Endometrium (tissue), 2 donors: ENCODE data around the gene PON3.
"Not testable (repeated sequence)": the region's sequence is repeated elsewhere in the genome, so short reads cannot be mapped to it uniquely, and the experiment has no call there.

Experiments
- FAIRE-seq: peaks from 2 replicates; lab custom pipeline; 2012; peaks lifted over from hg19 to GRCh38; lab: Jason Lieb, UNC
- donor health status: control.
- donor health status: control.

PON3 gene

DNA sequence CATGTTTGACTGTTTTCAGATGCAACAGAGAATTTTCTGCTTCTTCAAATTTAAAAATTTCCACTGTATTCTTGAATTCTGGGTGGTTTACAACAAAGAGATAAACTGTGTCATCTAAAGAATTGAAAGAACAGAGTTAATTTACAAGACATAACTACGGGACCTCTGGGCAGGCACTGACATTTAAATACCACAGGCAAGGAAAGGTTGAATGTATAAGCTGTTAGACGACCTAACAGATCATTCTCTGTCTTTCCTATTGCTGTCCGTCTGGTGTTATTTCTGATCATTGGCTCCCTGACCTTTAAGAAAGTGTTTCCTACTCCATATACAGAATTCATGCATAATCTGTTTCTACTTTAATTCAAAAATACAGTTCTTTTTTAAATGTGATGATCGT, 15.5 kb upstream of the PON3 start:
- no peak for FAIRE-seq

DNA sequence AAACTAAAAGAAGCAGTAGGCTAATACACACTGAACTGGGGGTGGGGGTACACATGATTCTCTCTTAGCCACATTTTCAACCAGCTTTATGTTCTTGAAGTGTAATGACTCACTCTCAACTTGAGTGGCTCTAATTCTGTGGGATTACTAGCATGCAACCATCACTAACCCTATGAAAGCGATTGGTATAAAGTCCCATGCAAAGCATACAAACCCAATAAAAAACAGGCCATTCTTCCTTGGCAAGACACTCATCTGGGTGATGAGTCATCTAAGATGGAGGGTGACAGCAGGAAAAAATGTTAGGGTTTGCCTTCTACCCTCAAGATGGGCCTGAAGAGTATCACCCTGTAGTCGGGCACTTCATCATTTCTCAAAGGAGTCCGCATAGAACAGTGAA, 14.9 kb upstream of the PON3 start:
- no peak for FAIRE-seq

DNA sequence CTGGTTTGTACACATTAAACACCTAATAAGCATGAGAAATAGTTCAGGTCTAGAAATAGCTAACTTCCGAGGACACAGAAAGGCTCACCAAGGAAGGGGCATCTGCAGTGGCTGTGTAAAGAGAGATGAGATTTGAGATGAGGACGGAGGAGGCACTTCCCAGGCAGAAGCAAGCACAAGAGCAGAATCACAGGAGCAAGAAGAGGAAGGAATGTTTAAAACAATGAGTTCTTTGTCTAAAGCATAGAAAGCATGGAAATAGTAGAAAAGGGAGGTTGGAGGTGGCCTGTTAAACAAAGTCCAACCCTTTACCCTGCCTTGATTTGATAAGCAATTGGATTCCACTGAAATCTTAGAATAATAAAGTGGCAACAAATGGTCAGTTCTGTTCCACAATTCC, 11.6 kb upstream of the PON3 start:
- no peak for FAIRE-seq

DNA sequence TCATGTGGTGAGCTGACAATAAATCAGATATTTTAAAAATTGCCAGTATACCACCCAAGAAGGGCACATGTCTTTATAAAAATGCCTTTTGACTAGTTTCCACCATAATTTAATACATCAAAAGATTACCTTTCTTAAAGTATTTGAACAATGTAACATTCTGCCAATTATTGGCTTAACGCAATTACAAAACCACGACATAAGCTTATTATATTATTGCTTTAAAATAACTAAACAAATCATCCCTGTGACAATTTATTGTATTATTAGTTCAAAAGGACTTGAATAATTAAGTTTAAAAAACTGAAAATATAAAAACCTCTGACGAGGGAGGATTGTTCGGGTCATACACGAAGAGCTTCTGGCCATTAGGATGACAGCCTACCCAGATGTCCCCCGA, 9.6 kb upstream of the PON3 start:
- no peak for FAIRE-seq

DNA sequence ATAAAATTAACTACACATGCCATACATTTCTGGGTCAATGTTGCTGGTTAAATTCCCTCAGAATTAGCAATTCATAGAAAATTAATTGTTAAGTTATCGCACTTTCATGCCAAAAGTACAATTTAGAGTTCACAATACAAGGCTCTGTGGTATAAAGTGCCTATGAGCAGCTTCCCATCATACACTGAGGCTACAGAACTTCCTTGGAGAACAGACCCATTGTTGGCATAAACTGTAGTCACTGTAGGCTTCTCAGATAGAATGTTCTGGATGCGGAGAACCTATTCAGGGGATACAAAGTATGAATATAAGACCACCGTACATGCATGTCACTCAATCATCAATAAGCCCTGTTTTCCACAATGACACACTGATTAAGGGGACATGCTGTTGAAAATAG, 9.0 kb upstream of the PON3 start:
- FAIRE-seq, result no peak

DNA sequence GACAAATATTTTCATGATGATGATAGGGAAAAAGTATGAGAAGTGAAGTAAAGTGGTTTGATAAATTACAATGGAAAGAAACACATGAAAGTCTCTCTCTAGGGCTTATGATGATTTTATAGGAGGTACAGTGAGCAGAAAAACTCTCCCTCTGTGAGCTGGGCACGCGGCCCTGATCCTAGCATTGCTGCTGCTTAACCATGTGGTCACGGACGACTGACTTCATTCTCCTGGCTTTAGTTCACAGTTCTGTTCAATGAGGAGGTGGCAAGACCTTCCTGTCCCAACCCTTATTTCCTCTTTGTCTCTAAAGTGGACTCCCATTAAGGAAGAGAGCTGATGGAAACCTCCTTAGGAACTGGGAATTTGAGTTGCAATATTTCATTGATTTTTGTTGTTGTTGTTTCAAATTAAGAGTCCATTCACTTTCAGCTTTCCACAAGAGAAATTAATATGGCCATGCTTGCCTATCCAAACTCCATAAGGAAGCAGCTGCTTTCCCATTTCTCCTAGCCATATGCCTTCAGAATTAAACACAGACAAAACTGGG, 8.2 kb upstream of the PON3 start:
- no peak for FAIRE-seq

DNA sequence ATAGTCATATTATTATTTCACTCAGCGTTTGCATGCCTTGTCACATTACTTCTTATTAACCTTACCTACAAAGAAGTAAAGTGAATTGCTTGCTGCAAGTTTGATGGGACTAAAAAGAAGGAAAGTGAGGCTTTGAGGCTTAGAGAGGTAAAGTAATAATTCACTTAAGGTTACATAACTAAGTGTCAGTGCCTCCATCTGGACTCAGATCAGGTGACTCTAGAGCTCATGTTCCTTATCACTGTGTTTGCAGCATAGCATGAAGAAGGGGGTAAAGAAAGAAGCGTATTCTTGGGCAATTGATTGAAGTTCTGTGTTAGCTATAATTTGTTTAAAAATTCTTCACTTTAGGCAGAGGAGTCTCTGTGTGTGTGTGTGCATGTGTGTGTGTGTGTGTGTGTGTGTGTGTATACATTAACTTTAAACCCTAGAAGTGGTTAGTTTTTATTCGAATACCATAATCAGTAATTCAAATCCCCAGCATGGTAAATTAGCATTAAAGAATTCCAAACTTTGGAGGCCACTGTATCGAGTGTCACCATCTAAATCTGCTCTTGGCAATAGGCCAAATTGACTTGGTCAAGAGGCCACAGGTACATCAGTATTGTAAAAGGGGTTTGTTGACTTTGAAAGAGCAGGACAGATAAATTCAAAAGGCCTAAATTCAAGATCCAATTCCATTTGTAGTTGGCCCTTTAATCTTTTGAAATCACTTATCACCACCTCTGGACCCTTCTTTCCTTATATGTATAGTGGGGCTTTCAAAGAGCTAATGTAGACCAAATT, 2.2 kb upstream of the PON3 start:
- FAIRE-seq, result no peak

DNA sequence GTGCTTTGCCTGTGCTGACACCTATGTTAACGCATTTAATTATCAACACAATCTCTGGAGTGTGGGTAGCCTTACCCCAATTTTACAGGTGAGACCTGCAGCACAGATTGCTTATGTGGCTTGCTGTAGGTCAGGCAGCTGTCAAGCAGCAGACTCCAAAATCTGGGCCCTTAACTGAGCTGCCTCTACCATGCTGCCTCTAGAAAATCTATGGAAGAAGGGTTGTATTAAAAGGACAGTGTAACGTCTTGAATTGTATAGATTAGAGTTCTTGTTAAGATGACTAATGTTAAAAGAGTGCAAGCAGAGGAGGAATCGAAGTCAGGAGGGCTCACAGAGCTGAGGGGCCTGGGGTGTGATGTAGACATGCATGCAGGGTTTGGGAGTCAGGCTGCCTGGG, 1.2 kb upstream of the PON3 start:
- FAIRE-seq, result no peak

DNA sequence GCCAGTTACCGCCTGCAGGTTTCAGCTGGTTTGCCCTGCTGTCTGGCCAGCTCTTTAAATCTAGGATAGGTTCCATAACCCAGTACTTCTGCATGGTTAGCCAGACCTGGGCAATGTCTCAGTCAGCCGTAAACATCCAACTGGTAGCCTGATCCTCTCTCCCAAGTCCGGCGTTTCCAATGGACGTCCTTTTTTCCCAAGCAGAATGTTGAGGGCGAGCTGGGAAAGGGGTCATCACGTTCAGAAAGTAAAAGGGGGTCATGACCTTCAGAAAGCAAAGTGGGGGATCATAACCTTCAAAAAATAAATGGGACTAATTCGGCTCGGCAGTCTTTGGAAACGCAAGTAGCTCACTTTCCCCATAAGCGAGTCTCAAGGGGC, 430 bp downstream of the PON3 start:
- FAIRE-seq, result no peak

DNA sequence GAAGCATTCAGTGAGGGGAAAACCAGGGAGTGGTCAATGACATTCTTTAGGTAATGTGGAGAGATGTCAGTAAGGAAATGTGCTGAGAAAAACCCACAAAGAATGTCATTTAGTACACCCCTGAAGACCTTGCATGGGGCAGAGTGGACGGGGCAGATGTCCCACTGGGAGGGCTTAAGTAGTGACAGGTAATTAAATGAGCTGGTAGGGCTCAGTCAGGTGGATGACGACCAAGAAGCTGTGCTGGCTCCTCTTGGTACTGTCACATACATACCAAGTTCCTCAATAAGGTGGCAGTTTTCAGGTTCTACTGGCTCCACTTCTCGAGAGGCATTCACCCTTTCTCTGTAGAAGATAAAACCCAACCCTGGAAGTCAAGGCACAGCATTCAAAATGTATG, 1.8 kb downstream of the PON3 start:
- FAIRE-seq, result no peak

DNA sequence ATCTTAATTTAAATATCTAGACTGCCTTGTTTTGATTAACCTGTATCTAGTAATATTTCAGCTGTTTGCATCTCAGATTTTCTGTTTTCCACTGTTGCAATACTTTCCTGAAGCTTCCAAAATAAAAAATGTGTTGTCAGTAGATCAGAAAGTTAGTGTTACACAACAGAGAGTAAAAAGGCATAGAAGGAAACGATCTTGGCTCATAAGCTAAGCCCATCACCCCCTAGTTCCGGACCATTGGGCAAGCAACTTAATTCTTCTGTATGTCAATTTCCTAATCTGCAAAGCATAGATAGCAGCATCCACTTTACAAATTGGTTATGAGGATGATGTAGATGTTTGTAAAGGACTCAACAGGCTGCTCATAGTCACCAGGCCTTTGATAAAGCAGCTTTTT, 4.4 kb downstream of the PON3 start:
- FAIRE-seq, result no peak

DNA sequence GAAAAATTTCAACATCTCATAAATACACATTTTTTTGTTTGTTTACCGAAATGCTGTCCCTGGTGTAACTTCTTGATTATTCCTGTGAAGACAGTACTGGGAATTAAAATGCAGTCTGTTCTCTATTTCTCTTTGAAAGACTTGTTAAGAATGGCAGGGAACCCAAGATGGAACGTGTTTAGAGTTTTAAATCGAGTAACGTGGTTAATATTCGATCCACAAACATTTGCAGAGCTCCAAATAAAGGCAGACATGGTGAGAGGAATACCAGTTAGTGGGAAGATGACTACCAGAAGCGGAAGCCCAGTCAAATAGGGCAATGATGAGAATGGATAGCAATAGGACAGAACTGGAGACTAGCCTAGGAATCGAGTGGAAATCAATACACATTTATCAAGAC, 6.7 kb downstream of the PON3 start:
- FAIRE-seq, result no peak

DNA sequence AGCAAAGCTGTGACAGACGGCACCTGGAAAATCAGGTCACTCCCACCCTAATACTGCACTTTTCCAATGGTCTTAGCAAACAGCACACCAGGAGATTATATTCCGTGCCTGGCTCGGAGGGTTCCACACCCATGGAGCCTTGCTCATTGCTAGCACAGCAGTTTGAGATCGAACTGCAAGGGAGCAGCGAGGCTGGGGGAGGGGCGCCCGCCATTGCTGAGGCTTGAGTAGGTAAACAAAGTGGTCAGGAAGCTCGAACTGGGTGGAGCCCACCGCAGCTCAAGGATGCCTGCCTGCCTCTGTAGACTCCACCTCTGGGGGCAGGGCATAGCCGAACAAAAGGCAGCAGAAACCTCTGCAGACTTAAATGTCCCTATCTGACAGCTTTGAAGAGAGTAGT, 16.7 kb downstream of the PON3 start:
- not testable (repeated sequence) for FAIRE-seq

DNA sequence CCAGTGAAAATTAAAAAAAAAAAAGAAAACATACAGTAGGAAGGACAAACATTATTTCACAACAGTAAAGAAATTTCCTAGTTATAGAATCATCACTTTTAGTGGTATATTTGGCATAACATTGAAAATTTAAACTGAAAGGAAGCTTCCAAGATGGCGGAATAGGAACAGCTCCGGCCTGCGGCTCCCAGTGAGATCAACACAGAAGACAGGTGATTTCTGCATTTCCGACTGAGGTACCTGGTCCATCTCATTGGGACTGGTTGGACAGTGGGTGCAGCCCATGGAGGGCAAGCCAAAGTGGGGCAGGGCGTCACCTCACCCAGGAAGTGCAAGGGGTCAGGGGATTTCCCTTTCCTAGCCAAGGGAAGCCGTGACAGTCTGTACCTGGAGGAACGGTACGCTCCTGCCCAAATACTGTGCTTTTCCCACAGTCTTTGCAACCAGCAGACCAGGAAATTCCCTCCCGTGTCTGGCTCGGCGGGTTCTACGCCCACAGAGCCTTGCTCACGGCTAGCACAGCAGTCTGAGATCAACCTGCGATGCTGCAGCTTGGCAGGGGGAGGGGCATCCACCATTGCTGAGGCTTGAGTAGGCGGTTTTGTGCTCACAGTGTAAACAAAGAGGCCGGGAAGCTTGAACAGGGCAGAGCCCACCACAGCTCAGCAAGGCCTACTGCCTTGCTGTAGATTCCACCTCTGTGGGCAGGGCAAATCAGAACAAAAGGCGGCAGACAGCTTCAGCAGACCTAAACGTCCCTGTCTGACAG, 19.4 kb downstream of the PON3 start:
- no peak for FAIRE-seq

DNA sequence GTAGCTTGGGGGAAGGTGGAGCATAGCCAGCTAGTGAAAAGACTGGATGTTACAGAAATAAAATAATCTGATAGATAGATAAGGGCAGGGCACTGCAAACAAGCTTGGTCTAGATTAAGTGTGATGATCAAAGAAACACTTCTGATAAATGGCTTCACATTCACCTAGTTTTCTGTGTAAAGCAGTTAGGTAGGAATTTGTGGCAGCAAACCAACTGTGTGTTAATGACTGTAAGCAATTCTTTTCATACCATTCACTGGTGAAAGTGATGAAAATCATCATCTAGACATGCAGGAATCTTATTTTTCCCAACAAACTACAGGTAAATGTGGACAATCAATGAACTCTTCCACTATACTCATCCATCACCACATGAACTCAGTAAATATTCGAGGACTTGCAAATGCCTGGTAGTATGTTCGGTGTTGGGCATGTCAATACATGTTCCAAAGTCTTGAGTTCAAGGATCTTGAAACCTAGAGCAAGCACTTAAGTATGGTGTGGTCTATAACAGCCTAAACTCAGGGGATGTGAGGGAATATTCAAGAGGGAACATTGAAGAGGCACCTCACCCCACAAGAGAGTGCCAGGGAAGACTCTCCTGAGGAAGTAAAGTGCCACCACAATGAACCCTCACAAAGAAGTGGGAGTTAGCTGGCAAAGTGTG, 20.5 kb downstream of the PON3 start:
- no peak for FAIRE-seq

DNA sequence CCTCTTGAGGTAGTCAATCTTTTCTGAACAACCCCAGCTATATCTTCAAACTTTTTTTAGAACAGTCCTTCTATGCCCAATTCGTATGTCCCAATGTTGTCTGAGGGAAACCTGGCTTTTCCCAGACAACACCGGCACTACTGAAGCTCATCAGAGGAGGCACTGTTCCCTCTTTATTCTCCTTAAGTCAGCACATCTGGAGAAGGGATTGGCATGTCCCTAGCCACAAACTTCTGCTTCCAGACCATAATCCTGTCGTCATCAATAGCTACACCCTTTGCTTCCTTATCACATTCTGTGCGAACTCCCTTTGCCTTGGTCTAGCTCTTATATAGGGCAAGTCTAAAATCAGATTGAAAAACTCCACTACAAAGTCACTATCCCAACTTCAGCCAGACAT, 22.9 kb downstream of the PON3 start:
- no peak for FAIRE-seq

DNA sequence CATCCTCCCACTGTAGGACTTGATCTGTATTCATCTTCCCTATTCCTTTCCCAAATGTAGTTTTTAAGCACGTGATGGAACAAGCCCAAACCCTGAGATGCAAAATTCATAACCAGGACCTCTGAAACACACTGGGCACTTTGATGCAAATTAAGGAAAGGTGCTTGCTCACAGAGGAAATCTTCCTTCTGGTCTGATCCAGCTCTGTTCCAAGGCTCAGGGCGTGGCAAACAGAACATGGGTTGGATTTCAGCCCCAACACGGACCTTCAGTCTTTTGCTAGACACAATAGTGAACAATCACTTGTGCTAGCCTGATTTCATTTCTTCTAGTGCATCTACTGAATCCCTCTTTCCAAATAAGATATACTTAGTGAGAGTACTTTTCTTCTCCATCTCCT, 27.9 kb downstream of the PON3 start:
- FAIRE-seq, result no peak

DNA sequence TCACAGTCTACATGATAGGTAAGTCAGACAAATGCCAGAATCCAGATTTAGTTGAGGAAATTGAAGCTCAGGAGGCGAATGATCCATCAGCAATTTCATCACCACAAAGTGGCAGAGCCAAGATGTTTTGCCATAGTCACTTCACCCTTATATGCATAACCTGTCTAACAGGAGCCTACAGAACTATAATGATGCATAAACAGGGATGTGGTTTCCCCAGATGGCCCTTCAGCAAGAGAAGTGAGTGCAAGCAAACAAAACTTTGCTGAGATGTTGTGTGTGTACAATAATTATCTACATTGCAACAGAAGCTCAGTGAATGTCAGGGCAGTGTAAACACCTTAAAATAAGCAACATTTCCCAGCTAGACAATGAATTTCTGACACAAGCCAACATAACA, 28.6 kb downstream of the PON3 start:
- no peak for FAIRE-seq

DNA sequence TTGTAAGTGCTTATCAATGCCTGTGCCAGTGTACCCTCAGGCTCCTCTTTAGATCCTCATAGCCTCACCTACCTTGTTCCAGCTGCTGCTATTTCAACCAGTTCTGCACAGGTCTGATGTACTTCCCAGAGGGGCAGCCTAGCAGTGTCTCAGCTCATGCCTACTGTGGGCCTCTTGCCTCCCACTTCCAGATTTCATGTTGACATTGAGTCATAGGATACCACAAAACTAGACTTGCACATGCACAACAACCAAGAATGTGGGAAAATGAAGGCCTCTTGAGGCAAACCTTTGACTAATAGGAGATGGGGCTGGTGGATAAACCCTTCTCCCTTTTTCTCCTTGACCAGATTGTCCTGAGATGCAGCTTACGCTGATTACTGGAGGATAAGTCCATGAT, 31.0 kb downstream of the PON3 start:
- FAIRE-seq, result no peak

DNA sequence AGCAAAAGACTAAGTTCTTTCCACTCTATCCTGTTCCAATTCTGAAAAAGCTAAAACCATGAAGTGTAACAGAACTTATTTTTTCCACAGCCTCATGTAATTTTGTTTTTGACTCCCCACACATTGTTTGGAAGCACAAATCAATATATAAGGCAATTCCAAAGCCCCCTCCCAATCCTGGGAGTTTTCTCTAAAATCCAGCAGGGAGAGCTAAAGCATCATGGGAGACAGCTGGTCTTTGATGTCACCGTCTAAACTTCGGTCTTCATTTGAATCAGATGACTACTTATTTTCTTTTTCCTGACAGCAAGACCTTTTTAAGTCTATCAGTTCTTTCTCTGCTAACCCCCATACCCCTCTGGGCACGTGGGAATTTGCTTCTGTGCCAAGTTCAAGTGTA, 38.6 kb downstream of the PON3 start:
- no peak for FAIRE-seq

DNA sequence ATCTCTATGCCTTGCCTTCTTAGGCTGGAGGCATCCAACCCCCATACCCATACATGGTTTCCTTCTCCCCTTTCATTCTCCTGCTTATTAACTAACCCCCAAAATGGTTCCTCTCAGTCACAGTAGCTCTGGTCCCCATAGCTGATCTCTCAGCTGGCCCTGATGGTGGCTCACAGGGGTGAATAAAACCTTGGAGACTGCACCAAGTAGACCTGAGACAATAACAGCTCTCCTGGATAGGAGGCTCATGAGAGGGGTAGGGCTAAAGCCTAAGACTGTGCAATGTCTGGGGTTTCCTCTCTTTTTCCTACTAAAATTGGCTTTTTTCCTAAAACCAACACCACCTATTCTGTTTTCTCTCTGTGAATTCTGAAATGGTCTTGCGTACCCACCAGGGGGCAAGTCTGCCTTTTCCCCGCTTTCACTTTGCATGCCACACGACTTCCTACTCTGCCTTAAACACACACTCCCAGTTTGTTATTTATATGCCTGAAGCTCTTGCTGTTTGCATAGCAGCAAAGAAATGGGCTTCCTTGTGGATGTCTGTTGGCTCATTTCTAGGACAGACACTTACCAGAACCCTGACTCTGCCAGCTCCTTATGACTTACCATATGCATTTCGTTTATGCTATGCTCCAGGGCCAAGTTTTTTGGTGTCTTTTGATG, 53.4 kb downstream of the PON3 start:
- no peak for FAIRE-seq

DNA sequence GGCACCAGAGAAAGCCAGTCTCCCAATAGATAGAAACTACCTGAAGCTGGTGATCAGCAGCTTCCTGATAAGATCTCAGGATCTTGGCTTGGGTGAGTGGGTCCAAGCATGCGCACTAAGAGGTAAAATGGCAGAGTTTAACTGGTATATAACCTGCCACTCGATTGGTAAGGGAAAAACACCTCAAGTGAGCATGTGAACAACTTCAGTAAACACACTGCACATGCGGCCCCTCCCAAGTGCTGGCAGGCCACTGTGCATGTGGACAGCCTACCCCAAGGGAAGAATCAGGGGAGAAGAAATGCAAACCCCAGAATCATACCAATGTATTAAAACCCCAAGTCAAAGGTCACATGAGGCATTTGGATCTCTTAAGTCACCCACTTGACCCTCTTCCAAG, 54.1 kb downstream of the PON3 start:
- FAIRE-seq, result no peak

DNA sequence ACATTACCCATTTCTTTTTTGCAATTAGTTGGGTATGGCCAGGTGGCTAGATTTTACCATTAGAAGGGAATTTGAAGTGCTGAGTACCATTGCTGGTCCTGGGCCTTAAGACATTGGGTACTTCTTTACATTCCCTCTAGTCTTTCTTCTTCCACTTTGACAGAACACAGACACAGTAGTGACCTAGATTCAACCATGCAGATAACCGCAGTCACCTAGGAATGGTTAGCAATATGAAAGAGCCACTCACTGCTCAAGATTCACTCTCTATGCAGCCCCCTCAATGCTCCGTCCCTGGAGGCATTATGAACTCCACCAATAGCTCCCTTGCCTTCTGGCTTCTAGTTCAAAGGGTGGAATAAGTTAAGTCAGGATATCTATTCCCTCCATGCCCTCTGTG, 55.7 kb downstream of the PON3 start:
- FAIRE-seq, result no peak
